HepG2 (cell line): ENCODE data around the gene OR4D9. TPM values are rescaled to one million over a fixed set of nuclear protein-coding genes. Genes with fewer than 3 reads are reported as not detected.

ENCODE experiments used
- GABPA ChIP-seq, 2 experiments: IDR thresholded peaks; 2 replicates each; pipeline ENCODE4 v1.6.1; 2011 to 2016; ENCODE audit warnings: low read depth in 2 of 2, low read length in 1 of 2, missing biosample characterization in 1 of 2, missing genetic modification characterization in 1 of 2
- GATAD1 ChIP-seq: IDR thresholded peaks from 2 replicates; pipeline ENCODE4 v1.6.1; 2016; ENCODE audit warnings: missing genetic modification reagents, missing compliant biosample characterization
- HDAC2 ChIP-seq: sonication (generic); formaldehyde crosslinking; IDR thresholded peaks from 2 replicates; pipeline ENCODE4 v1.4.0; 2020; ENCODE audit warnings: missing genetic modification reagents
- HNRNPK ChIP-seq: fragments of 200-400 bp; formaldehyde crosslinking; IDR thresholded peaks from 2 replicates; pipeline ENCODE4 v1.6.1; 2018; ENCODE audit warnings: low read length, low read depth, moderate library complexity, mild to moderate bottlenecking; ENCODE audit not compliant: poor library complexity, severe bottlenecking
- KAT7 ChIP-seq: IDR thresholded peaks from 2 replicates; pipeline ENCODE4 v1.6.1; 2018; ENCODE audit warnings: borderline replicate concordance, missing compliant biosample characterization
- MBD4 ChIP-seq: IDR thresholded peaks from 2 replicates; pipeline ENCODE4 v1.6.1; 2012; ENCODE audit warnings: low read length, inconsistent platforms, borderline replicate concordance
- MED13 ChIP-seq: sonication (generic); formaldehyde crosslinking; IDR thresholded peaks from 2 replicates; pipeline ENCODE4 v1.5.0; 2020; ENCODE audit warnings: missing genetic modification reagents
- MIER2 ChIP-seq: IDR thresholded peaks from 2 replicates; pipeline ENCODE4 v1.6.1; 2016; ENCODE audit warnings: missing biosample characterization, missing genetic modification reagents
- PHF8 ChIP-seq: sonication (generic); formaldehyde crosslinking; IDR thresholded peaks from 2 replicates; pipeline ENCODE4 v1.5.0; 2020; ENCODE audit warnings: missing genetic modification reagents
- PITX1 ChIP-seq: sonication (generic); formaldehyde crosslinking; IDR thresholded peaks from 2 replicates; pipeline ENCODE4 v1.5.1; 2020; ENCODE audit warnings: mild to moderate bottlenecking, missing genetic modification reagents
- REXO4 ChIP-seq: sonication (generic); formaldehyde crosslinking; IDR thresholded peaks from 2 replicates; pipeline ENCODE4 v1.8.0; 2022; ENCODE audit warnings: missing genetic modification reagents, mild to moderate bottlenecking, borderline replicate concordance
- SOX6 ChIP-seq, 2 experiments: fragments of 450-650 bp in 1 of 2; sonication (generic) in 1 of 2; formaldehyde crosslinking in 1 of 2; IDR thresholded peaks; 2 replicates each; pipeline versions ENCODE4 v1.4.0 to v1.6.1; 2017 to 2020; ENCODE audit warnings: antibody characterized with exemption in 1 of 2, mild to moderate bottlenecking in 1 of 2, missing genetic modification reagents in 1 of 2
- SP5 ChIP-seq: IDR thresholded peaks from 2 replicates; pipeline ENCODE4 v1.6.1; 2016; ENCODE audit warnings: low read depth, borderline replicate concordance
- SPEN ChIP-seq: sonication (generic); formaldehyde crosslinking; IDR thresholded peaks from 2 replicates; pipeline ENCODE4 v1.5.1; 2020; ENCODE audit warnings: low read depth, mild to moderate bottlenecking, missing genetic modification reagents
- ZBTB14 ChIP-seq: sonication (generic); formaldehyde crosslinking; IDR thresholded peaks from 2 replicates; pipeline ENCODE4 v1.4.0; 2020; ENCODE audit warnings: missing genetic modification reagents
- ZBTB7B ChIP-seq: sonication (generic); formaldehyde crosslinking; IDR thresholded peaks from 2 replicates; pipeline ENCODE4 v1.4.0; 2020; ENCODE audit warnings: missing genetic modification reagents
- ZFAT ChIP-seq: sonication (generic); formaldehyde crosslinking; conservative IDR thresholded peaks from 2 replicates; pipeline ENCODE4 v1.8.1; 2023; ENCODE audit warnings: missing genetic modification reagents, inconsistent platforms
- ZMYM3 ChIP-seq: sonication (generic); formaldehyde crosslinking; IDR thresholded peaks from 2 replicates; pipeline ENCODE4 v1.5.1; 2020; ENCODE audit warnings: mild to moderate bottlenecking, missing genetic modification reagents
- ZNF335 ChIP-seq: sonication (generic); formaldehyde crosslinking; IDR thresholded peaks from 2 replicates; pipeline ENCODE4 v1.4.0; 2020; ENCODE audit warnings: missing genetic modification reagents
- ZNF431 ChIP-seq: sonication (generic); formaldehyde crosslinking; IDR thresholded peaks from 2 replicates; pipeline ENCODE4 v1.9.0; 2022; ENCODE audit warnings: missing genetic modification reagents, low read depth, mild to moderate bottlenecking, borderline replicate concordance
- ZNF484 ChIP-seq: sonication (generic); formaldehyde crosslinking; IDR thresholded peaks from 2 replicates; pipeline ENCODE4 v1.5.1; 2020; ENCODE audit warnings: mild to moderate bottlenecking, low read depth, missing genetic modification reagents, borderline replicate concordance
- ZNF672 ChIP-seq: sonication (generic); formaldehyde crosslinking; IDR thresholded peaks from 2 replicates; pipeline ENCODE4 v1.8.1; 2022; ENCODE audit warnings: missing genetic modification reagents
- ZSCAN21 ChIP-seq: sonication (generic); formaldehyde crosslinking; IDR thresholded peaks from 2 replicates; pipeline ENCODE4 v1.8.0; 2022; ENCODE audit warnings: mild to moderate bottlenecking, missing genetic modification reagents, moderate library complexity, borderline replicate concordance
- polyA plus RNA-seq, 8 experiments: library from polyadenylated mRNA; depleted of rRNA in 3 of 8; stranded (reverse) in 7 of 8; unstranded in 1 of 8; fragments of >200 nt; fragmentation: Illumina TruSeq in 4 of 8; extraction: Trizol in 4 of 8; gene quantifications; 2 replicates each; pipeline versions ENCODE4 v1.2.1 to v1.2.3, GENCODE V29; 2011 to 2016; ENCODE audit warnings: low read depth in 4 of 8, missing spikeins in 1 of 8, mixed read lengths in 1 of 8; ENCODE audit not compliant: insufficient read depth in 1 of 8
- total RNA-seq, 5 experiments: library from RNA; depleted of rRNA; stranded (reverse); fragments of >200 nt; fragmentation: Illumina TruSeq; extraction: Trizol; gene quantifications; 2 replicates each; pipeline ENCODE4 v1.2.3, GENCODE V29; 2016; ENCODE audit warnings: low read depth in 1 of 5
- TF ChIP-seq, protein P1 (sequence below): sonication (generic); formaldehyde crosslinking; IDR thresholded peaks from 2 replicates; pipeline ENCODE4 v1.5.1; 2020; ENCODE audit warnings: mild to moderate bottlenecking, missing genetic modification reagents, borderline replicate concordance
- TF ChIP-seq, protein P2 (sequence below): sonication (generic); formaldehyde crosslinking; IDR thresholded peaks from 2 replicates; pipeline ENCODE4 v1.5.0; 2020; ENCODE audit warnings: missing genetic modification reagents
- TF ChIP-seq, protein P3 (sequence below), 2 experiments: fragments of 450-650 bp in 1 of 2; sonication (generic) in 1 of 2; formaldehyde crosslinking; IDR thresholded peaks; 2 replicates each; pipeline versions ENCODE4 v1.5.0 to v1.8.0; 2020 to 2022; ENCODE audit warnings: mild to moderate bottlenecking in 1 of 2, missing genetic modification reagents in 1 of 2

Gene OR4D9
- total and polyA plus RNA-seq, 2 of the 13 experiments (the other 11 are each of a cell fraction or from before 2014, with no cell fraction given), result not detected

- TF ChIP-seq ZBTB14, result no peak
- TF ChIP-seq MIER2 (CRISPR knock-in tag), result peak; percentile 20; the same call in 1 of the 2 replicates
- TF ChIP-seq ZNF335 (CRISPR knock-in tag), result 0 out of 2 replicates have a peak, but pooled peaks have one; percentile 65
- TF ChIP-seq ZMYM3, result no peak
- no peak for TF ChIP-seq REXO4
- 0 out of 2 replicates have a peak, but pooled peaks have one; percentile 13 for TF ChIP-seq GATAD1
- no peak for TF ChIP-seq MED13 (CRISPR knock-in tag)
- TF ChIP-seq, protein P1, sequence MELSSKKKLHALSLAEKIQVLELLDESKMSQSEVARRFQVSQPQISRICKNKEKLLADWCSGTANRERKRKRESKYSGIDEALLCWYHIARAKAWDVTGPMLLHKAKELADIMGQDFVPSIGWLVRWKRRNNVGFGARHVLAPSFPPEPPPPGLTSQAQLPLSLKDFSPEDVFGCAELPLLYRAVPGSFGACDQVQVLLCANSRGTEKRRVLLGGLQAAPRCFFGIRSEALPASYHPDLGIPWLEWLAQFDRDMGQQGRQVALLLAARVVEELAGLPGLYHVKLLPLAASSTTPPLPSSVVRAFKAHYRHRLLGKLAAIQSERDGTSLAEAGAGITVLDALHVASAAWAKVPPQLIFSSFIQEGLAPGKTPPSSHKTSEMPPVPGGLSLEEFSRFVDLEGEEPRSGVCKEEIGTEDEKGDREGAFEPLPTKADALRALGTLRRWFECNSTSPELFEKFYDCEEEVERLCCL (CRISPR knock-in tag), result no peak
- no peak; the same call in 1 of the 2 replicates for TF ChIP-seq PITX1 (CRISPR knock-in tag)
- no peak for TF ChIP-seq HNRNPK
- TF ChIP-seq PHF8 (CRISPR knock-in tag), result peak; percentile 35
- no peak for TF ChIP-seq ZNF484
- TF ChIP-seq SP5, result no peak
- no peak for TF ChIP-seq ZNF431 (CRISPR knock-in tag)
- TF ChIP-seq GABPA (IDR thresholded peaks at IDR 0.05; ENCODE audit: low read depth, low read length), result no peak
- no peak for TF ChIP-seq GABPA (CRISPR knock-in tag; IDR thresholded peaks at IDR 0.05; ENCODE audit: low read depth)
- TF ChIP-seq, protein P2, sequence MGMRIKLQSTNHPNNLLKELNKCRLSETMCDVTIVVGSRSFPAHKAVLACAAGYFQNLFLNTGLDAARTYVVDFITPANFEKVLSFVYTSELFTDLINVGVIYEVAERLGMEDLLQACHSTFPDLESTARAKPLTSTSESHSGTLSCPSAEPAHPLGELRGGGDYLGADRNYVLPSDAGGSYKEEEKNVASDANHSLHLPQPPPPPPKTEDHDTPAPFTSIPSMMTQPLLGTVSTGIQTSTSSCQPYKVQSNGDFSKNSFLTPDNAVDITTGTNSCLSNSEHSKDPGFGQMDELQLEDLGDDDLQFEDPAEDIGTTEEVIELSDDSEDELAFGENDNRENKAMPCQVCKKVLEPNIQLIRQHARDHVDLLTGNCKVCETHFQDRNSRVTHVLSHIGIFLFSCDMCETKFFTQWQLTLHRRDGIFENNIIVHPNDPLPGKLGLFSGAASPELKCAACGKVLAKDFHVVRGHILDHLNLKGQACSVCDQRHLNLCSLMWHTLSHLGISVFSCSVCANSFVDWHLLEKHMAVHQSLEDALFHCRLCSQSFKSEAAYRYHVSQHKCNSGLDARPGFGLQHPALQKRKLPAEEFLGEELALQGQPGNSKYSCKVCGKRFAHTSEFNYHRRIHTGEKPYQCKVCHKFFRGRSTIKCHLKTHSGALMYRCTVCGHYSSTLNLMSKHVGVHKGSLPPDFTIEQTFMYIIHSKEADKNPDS (CRISPR knock-in tag), result no peak
- TF ChIP-seq ZBTB7B (CRISPR knock-in tag), result peak; percentile 46; the same call in 1 of the 2 replicates
- TF ChIP-seq HDAC2 (CRISPR knock-in tag), result peak; percentile 62; the same call in 1 of the 2 replicates
- TF ChIP-seq KAT7 (CRISPR knock-in tag), result 0 out of 2 replicates have a peak, but pooled peaks have one; percentile 66
- no peak for TF ChIP-seq ZFAT (CRISPR knock-in tag)
- no peak for TF ChIP-seq ZNF672 (CRISPR knock-in tag)
- TF ChIP-seq SOX6 (IDR thresholded peaks at IDR 0.05), result no peak
- TF ChIP-seq SOX6 (CRISPR knock-in tag; IDR thresholded peaks at IDR 0.05), result peak; percentile 43; the same call in 1 of the 2 replicates
- TF ChIP-seq, protein P3, sequence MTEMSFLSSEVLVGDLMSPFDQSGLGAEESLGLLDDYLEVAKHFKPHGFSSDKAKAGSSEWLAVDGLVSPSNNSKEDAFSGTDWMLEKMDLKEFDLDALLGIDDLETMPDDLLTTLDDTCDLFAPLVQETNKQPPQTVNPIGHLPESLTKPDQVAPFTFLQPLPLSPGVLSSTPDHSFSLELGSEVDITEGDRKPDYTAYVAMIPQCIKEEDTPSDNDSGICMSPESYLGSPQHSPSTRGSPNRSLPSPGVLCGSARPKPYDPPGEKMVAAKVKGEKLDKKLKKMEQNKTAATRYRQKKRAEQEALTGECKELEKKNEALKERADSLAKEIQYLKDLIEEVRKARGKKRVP (CRISPR knock-in tag; IDR thresholded peaks at IDR 0.05), result peak in 1 of 2 experiments; percentile 46; a peak in 1 of 4 replicates
- no peak for TF ChIP-seq SPEN (CRISPR knock-in tag)
- TF ChIP-seq ZSCAN21 (CRISPR knock-in tag), result no peak
- no peak for TF ChIP-seq MBD4
Measured at GRCh38 chr11:59560290-59560701, 49.0 kb downstream of the OR4D9 start (continued).
